ENCODE measurements around the gene IQSEC1.

The IQSEC1 gene

GRCh38 chr3:13037458-13038117 is 35.6 kb downstream of the IQSEC1 start:
- no peak for DNase-seq (ENCODE audit: low read depth)
- TF ChIP-seq CTCF (IDR thresholded peaks at IDR 0.05; ENCODE audit: insufficient read depth, low read depth, low read length, missing control alignments): no peak
- H3K4me3 ChIP-seq (ENCODE audit: low read depth, low read length): no peak overlapping the region

- no peak for TF ChIP-seq CTCF (IDR thresholded peaks at IDR 0.05; ENCODE audit: insufficient read depth, low read depth, low read length, missing control alignments)
- H3K4me3 ChIP-seq (ENCODE audit: low read depth, low read length): no peak overlapping the region
- no peak for DNase-seq (ENCODE audit: low read depth)
Measured at GRCh38 chr3:13034861-13035260, 38.4 kb downstream of the IQSEC1 start.

- DNase-seq (ENCODE audit: low read depth): no peak
- no peak for TF ChIP-seq CTCF (IDR thresholded peaks at IDR 0.05; ENCODE audit: insufficient read depth, low read depth, low read length, missing control alignments)
- no peak overlapping the region for H3K4me3 ChIP-seq (ENCODE audit: low read depth, low read length)
Measured at GRCh38 chr3:13034109-13034800, 39.0 kb downstream of the IQSEC1 start.

- DNase-seq (ENCODE audit: low read depth): no peak
- no peak overlapping the region for H3K4me3 ChIP-seq (ENCODE audit: low read depth, low read length)
- TF ChIP-seq CTCF (IDR thresholded peaks at IDR 0.05; ENCODE audit: insufficient read depth, low read depth, low read length, missing control alignments): no peak
Measured at GRCh38 chr3:13032206-13032605, 41.0 kb downstream of the IQSEC1 start.

GRCh38 chr3:13031621-13032020 is 41.6 kb downstream of the IQSEC1 start:
- H3K4me3 ChIP-seq (ENCODE audit: low read depth, low read length): no peak overlapping the region
- DNase-seq (ENCODE audit: low read depth): no peak
- no peak for TF ChIP-seq CTCF (IDR thresholded peaks at IDR 0.05; ENCODE audit: insufficient read depth, low read depth, low read length, missing control alignments)

- no peak for TF ChIP-seq CTCF (IDR thresholded peaks at IDR 0.05; ENCODE audit: insufficient read depth, low read depth, low read length, missing control alignments)
- H3K4me3 ChIP-seq (ENCODE audit: low read depth, low read length): no peak overlapping the region
- DNase-seq (ENCODE audit: low read depth): no peak
Measured at GRCh38 chr3:13030684-13031083, 42.5 kb downstream of the IQSEC1 start.

Measured in GM12865 (cell line).